Esophagus squamous epithelium (tissue), 5 donors: ENCODE data around the gene OR1K1. TPM values are rescaled to one million over a fixed set of nuclear protein-coding genes. Genes with fewer than 3 reads are reported as not detected.
"Not testable (repeated sequence)": the region's sequence is repeated elsewhere in the genome, so short reads cannot be mapped to it uniquely, and the experiment has no call there.

ENCODE experiments used
- DNase-seq: peaks from one replicate; lab custom pipeline; 2025; lab: John Stamatoyannopoulos, UW
- H3K27ac ChIP-seq, 4 donors: fragments of 200-600 bp; sonication (generic); one replicate each; pipeline ENCODE4 v1.5.1; 2016 to 2019; ENCODE audit warnings: mild to moderate bottlenecking in 1 of 4
- H3K27me3 ChIP-seq, 4 donors: fragments of 200-600 bp; sonication (generic); 1 replicate in 3 of 4; 2 replicates in 1 of 4; pipeline versions ENCODE4 v1.5.1 to v1.6.0; 2017 to 2021; ENCODE audit warnings: antibody characterized with exemption in 1 of 4
- H3K36me3 ChIP-seq, 3 donors: fragments of 200-600 bp; sonication (generic); one replicate each; pipeline ENCODE4 v1.5.1; 2016 to 2019
- H3K4me1 ChIP-seq, 3 donors: fragments of 200-600 bp; sonication (generic); one replicate each; pipeline ENCODE4 v1.5.1; 2017 to 2019
- H3K4me3 ChIP-seq, 4 donors: fragments of 200-600 bp; sonication (generic); 1 replicate in 3 of 4; 2 replicates in 1 of 4; pipeline ENCODE4 v1.5.1; 2016 to 2019; ENCODE audit warnings: mild to moderate bottlenecking in 2 of 4, moderate library complexity in 1 of 4
- H3K9me3 ChIP-seq, 3 donors: fragments of 200-600 bp; sonication (generic); one replicate each; pipeline ENCODE4 v1.5.1; 2016 to 2019
- CTCF ChIP-seq, 6 experiments: fragments of 450-650 bp in 4 of 6; fragments of 200-600 bp in 2 of 6; sonication (generic) in 2 of 6; IDR thresholded peaks; one replicate each; pipeline ENCODE4 v1.5.1; 2016 to 2019; ENCODE audit warnings: antibody characterized with exemption in 6 of 6, mild to moderate bottlenecking in 4 of 6, moderate library complexity in 4 of 6
- POLR2A ChIP-seq, 4 donors: fragments of 450-650 bp; IDR thresholded peaks; one replicate each; pipeline ENCODE4 v1.6.1; 2017; ENCODE audit warnings: antibody characterized with exemption in 4 of 4, mild to moderate bottlenecking in 4 of 4, moderate library complexity in 3 of 4
- WGBS, 2 donors: methylation state at CpG; one replicate each; pipeline ENCODE4 v1.1.5; 2018; 5-methylcytosine and 5-hydroxymethylcytosine counted together
- intact Hi-C: fragments of 100-400 bp; cut with DNase I; formaldehyde crosslinking; loops from one replicate; pipeline ENCODE4 v1.15.0; 2022
- total RNA-seq, 4 donors: library from RNA; depleted of rRNA; stranded (reverse); fragments of >200 nt; gene quantifications; one replicate each; pipeline ENCODE4 v1.1.0, GENCODE V29; 2016
- donor health status: DM: yes; HTN: yes; CAD: no.

Gene OR1K1
- total RNA-seq, 4 donors from 2014 or later, result not detected

- H3K27me3 ChIP-seq, result no peaks in the 10 kb centered on the region
- no peak for DNase-seq
- WGBS, 2 donors, result 93 to 100% methylated on average over 3 to 4 of the region's 4 CpGs
- H3K27ac ChIP-seq, result no peak overlapping the region
- TF ChIP-seq CTCF (IDR thresholded peaks at IDR 0.05) (no peak), POLR2A (IDR thresholded peaks at IDR 0.05) (no peak)
- no peak overlapping the region for H3K4me3 ChIP-seq
- H3K36me3 ChIP-seq, result peaks cover 0 to 75% (median 9%) of the 10 kb centered on the region in 3 donors
- intact Hi-C loops, result no loop called here
- no peaks in the 10 kb centered on the region for H3K9me3 ChIP-seq
- H3K4me1 ChIP-seq, result peaks cover 13 to 69% (median 20%) of the 10 kb centered on the region in 3 donors
These were observed 23.0 kb downstream of the OR1K1 start for GRCh38 chr9:122822938-122823337.

- H3K36me3 ChIP-seq, result peaks cover 0 to 36% (median 0%) of the 10 kb centered on the region in 3 donors
- H3K9me3 ChIP-seq, result no peaks in the 10 kb centered on the region
- TF ChIP-seq POLR2A (IDR thresholded peaks at IDR 0.05), result no peak
- TF ChIP-seq CTCF (IDR thresholded peaks at IDR 0.05), result no peak
- peak overlapping the region; percentile 98 to 99 (median 99) for H3K27ac ChIP-seq
- H3K4me3 ChIP-seq, result peak overlapping the region; percentile 79 to 100 (median 90)
- peaks cover 9 to 42% (median 13%) of the 10 kb centered on the region in 3 donors for H3K4me1 ChIP-seq
- DNase-seq, result no peak
- 1 to 2% methylated on average over 8 of the region's 8 CpGs for WGBS, 2 donors
- intact Hi-C loops, result no loop called here
- H3K27me3 ChIP-seq, result no peaks in the 10 kb centered on the region
These were observed 27.8 kb downstream of the OR1K1 start for GRCh38 chr9:122827761-122828093.

GRCh38 chr9:122828965-122829284 lies 29.0 kb downstream of the OR1K1 start:
- Histone ChIP-seq H3K4me3 (peak overlapping the region; percentile 79 to 100 (median 90)), H3K27ac (peak overlapping the region; percentile 98 to 99 (median 99)), H3K36me3 (peaks cover 0 to 24% (median 0%) of the 10 kb centered on the region in 3 donors), H3K4me1 (peaks cover 9 to 42% (median 13%) of the 10 kb centered on the region in 3 donors)
- WGBS, 2 donors, result 66 to 69% methylated on average over 18 of the region's 18 CpGs
- H3K9me3 ChIP-seq, intact Hi-C loops, DNase-seq, H3K27me3 ChIP-seq: not testable (repeated sequence)

GRCh38 chr9:122832194-122832593 lies 32.3 kb downstream of the OR1K1 start:
- intact Hi-C loops, result no loop called here
- TF ChIP-seq POLR2A (IDR thresholded peaks at IDR 0.05) (no peak), CTCF (IDR thresholded peaks at IDR 0.05) (no peak)
- Histone ChIP-seq H3K4me1 (peaks cover 2 to 23% (median 3%) of the 10 kb centered on the region in 3 donors), H3K27me3 (no peaks in the 10 kb centered on the region), H3K36me3 (no peaks in the 10 kb centered on the region), H3K27ac (no peak overlapping the region), H3K9me3 (no peaks in the 10 kb centered on the region), H3K4me3 (no peak overlapping the region)
- WGBS, 2 donors, result 87 to 93% methylated on average over 3 of the region's 3 CpGs
- DNase-seq, result no peak

GRCh38 chr9:122835313-122835731 lies 35.4 kb downstream of the OR1K1 start:
- H3K36me3 ChIP-seq, result no peaks in the 10 kb centered on the region
- intact Hi-C loops, result no loop called here
- no peak overlapping the region for H3K27ac ChIP-seq
- TF ChIP-seq CTCF (IDR thresholded peaks at IDR 0.05) (no peak), POLR2A (IDR thresholded peaks at IDR 0.05) (no peak)
- no peak for DNase-seq
- H3K9me3 ChIP-seq, result no peaks in the 10 kb centered on the region
- WGBS, 2 donors, result 50 to 57% methylated on average over 2 to 4 of the region's 4 CpGs
- no peaks in the 10 kb centered on the region for H3K27me3 ChIP-seq
- no peak overlapping the region for H3K4me3 ChIP-seq
- peaks cover 0 to 10% (median 0%) of the 10 kb centered on the region in 3 donors for H3K4me1 ChIP-seq
